Right lobe of liver (tissue), 6 donors: ENCODE results near the gene ANKRD33B. TPM values are rescaled to one million over a fixed set of nuclear protein-coding genes. Genes with fewer than 3 reads are reported as not detected.
"Not testable (repeated sequence)": the region's sequence is repeated elsewhere in the genome, so short reads cannot be mapped to it uniquely, and the experiment has no call there.

Source experiments
- ATAC-seq, 4 donors: fragments of 200-7000 bp; cut with Tn5 transposase; one replicate each; pipeline ENCODE4 v1.9.1; 2020; ENCODE audit warnings: mild to moderate bottlenecking in 4 of 4, moderate library complexity in 4 of 4
- DNase-seq, 3 donors: peaks; one replicate each; pipeline ENCODE4 v3.0.0-alpha.2; 2020
- H3K27ac ChIP-seq, 3 donors: fragments of 200-600 bp; one replicate each; pipeline ENCODE4 v1.8.0; 2022
- H3K27me3 ChIP-seq, 2 donors: fragments of 200-600 bp; one replicate each; pipeline ENCODE4 v1.8.0; 2022
- H3K36me3 ChIP-seq, 4 donors: fragments of 200-600 bp; sonication (generic) in 1 of 4; one replicate each; pipeline versions ENCODE4 v1.5.1 to v1.8.0; 2017 to 2022; ENCODE audit warnings: control low read depth in 1 of 4
- H3K4me1 ChIP-seq, 4 donors: fragments of 200-600 bp; sonication (generic) in 1 of 4; one replicate each; pipeline versions ENCODE4 v1.5.1 to v1.8.0; 2017 to 2022; ENCODE audit warnings: control low read depth in 1 of 4
- H3K4me3 ChIP-seq, 3 donors: fragments of 200-600 bp; one replicate each; pipeline ENCODE4 v1.8.0; 2022
- H3K9me3 ChIP-seq, 4 donors: fragments of 200-600 bp; sonication (generic) in 1 of 4; one replicate each; pipeline versions ENCODE4 v1.5.1 to v1.8.0; 2017 to 2022; ENCODE audit warnings: control low read depth in 1 of 4
- POLR2A ChIP-seq: fragments of 450-650 bp; IDR thresholded peaks from one replicate; pipeline ENCODE4 v1.6.1; 2017; ENCODE audit warnings: antibody characterized with exemption, mild to moderate bottlenecking
- WGBS: methylation state at CpG from one replicate; pipeline ENCODE4 v1.1.6; 2018; ENCODE audit warnings: low coverage, low lambda C conversion rate; ENCODE audit not compliant: insufficient coverage; ENCODE audit errors: missing lambda C conversion rate; 5-methylcytosine and 5-hydroxymethylcytosine counted together
- intact Hi-C, 2 donors: fragments of 100-400 bp; cut with DNase I; formaldehyde crosslinking; loops; one replicate each; pipeline versions ENCODE4 v1.11.2 to v1.14.1; 2022
- total RNA-seq, 6 experiments: library from RNA; depleted of rRNA in 2 of 6; stranded (reverse); fragments of >200 nt in 2 of 6; fragmentation: NEBNext Ultra II Directional in 3 of 6; extraction: Animal tissue kit (Norgen Biotek cat#: 25700) in 3 of 6; gene quantifications; one replicate each; pipeline versions ENCODE4 v1.1.0 to v1.2.4, GENCODE V29; 2016 to 2023
- TF ChIP-seq, protein P1 (sequence below), 4 donors: fragments of 200-600 bp in 3 of 4; fragments of 450-650 bp in 1 of 4; IDR thresholded peaks; one replicate each; pipeline versions ENCODE4 v1.5.1 to v1.8.0; 2016 to 2022; ENCODE audit warnings: antibody characterized with exemption in 4 of 4, mild to moderate bottlenecking in 2 of 4
- donor health status: DM: no; HTN: yes; CAD: no.
- donor health status: DM: no; HTN: no; CAD: no.
- donor health status: DM: no; HTN: no; CAD: no.
- donor health status: DM: no; HTN: yes; CAD: no.
- donor health status: DM: no; HTN: yes; CAD: no.

The ANKRD33B gene
- total RNA-seq, 6 experiments from 2014 or later = 0.16 to 1.3 (median 0.29) TPM

DNA sequence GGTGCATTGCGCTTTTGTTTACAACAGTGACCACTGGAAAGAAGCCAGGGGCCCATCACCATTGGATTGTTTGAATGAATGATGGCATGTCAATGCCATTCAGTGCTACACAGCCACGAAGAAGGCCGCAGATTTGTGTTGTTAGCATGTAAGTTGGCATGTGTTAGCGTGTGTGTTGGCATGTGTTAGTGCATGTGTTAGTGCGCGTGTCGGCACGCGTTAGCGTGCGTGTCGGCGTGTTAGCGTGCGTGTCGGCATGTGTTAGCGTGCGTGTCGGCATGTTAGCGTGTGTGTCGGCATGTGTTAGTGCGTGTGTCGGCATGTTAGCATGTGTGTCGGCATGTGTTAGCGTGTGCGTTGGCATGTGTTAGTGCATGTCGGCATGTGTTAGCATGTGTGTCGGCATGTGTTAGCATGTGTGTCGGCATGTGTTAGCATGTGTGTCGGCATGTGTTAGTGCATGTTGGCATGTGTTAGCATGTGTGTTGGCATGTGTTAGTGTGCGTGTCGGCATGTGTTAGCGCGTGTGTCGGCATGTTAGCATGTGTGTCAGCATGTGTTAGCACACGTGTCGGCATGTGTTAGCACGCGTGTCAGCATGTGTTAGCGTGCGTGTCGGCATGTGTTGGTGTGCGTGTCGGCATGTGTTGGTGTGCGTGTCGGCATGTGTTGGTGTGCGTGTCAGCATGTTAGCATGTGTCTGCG lies 15.3 kb upstream of the ANKRD33B start:
- Histone ChIP-seq H3K36me3 (no peaks in the 10 kb centered on the region), H3K4me1 (no peaks in the 10 kb centered on the region), H3K27ac (no peak overlapping the region), H3K27me3 (no peaks in the 10 kb centered on the region), H3K4me3 (no peak overlapping the region), H3K9me3 (no peaks in the 10 kb centered on the region)
- TF ChIP-seq, protein P1, sequence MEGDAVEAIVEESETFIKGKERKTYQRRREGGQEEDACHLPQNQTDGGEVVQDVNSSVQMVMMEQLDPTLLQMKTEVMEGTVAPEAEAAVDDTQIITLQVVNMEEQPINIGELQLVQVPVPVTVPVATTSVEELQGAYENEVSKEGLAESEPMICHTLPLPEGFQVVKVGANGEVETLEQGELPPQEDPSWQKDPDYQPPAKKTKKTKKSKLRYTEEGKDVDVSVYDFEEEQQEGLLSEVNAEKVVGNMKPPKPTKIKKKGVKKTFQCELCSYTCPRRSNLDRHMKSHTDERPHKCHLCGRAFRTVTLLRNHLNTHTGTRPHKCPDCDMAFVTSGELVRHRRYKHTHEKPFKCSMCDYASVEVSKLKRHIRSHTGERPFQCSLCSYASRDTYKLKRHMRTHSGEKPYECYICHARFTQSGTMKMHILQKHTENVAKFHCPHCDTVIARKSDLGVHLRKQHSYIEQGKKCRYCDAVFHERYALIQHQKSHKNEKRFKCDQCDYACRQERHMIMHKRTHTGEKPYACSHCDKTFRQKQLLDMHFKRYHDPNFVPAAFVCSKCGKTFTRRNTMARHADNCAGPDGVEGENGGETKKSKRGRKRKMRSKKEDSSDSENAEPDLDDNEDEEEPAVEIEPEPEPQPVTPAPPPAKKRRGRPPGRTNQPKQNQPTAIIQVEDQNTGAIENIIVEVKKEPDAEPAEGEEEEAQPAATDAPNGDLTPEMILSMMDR (IDR thresholded peaks at IDR 0.05) = no peak
- TF ChIP-seq POLR2A = no peak
- ATAC-seq (no peak), DNase-seq (no peak)
- WGBS = 90% methylated on average over 39 of the region's 48 CpGs
- intact Hi-C loops = no loop called here

DNA sequence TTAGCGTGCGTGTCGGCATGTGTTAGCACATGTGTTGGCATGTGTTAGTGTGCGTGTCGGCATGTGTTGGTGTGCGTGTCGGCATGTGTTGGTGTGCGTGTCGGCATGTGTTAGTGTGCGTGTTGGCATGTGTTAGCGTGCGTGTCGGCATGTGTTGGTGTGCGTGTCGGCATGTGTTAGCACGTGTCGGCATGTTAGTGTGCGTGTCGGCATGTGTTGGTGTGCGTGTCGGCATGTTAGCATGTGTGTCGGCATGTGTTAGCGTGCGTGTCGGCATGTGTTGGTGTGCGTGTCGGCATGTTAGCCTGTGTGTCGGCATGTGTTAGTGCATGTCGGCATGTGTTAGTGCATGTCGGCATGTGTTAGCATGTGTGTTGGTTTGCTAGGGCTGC lies 14.8 kb upstream of the ANKRD33B start:
- H3K4me3 ChIP-seq, H3K4me1 ChIP-seq, H3K36me3 ChIP-seq, H3K27ac ChIP-seq, ATAC-seq, DNase-seq, H3K9me3 ChIP-seq, H3K27me3 ChIP-seq, intact Hi-C loops: not testable (repeated sequence)
- WGBS = 90% methylated on average over 23 of the region's 30 CpGs

DNA sequence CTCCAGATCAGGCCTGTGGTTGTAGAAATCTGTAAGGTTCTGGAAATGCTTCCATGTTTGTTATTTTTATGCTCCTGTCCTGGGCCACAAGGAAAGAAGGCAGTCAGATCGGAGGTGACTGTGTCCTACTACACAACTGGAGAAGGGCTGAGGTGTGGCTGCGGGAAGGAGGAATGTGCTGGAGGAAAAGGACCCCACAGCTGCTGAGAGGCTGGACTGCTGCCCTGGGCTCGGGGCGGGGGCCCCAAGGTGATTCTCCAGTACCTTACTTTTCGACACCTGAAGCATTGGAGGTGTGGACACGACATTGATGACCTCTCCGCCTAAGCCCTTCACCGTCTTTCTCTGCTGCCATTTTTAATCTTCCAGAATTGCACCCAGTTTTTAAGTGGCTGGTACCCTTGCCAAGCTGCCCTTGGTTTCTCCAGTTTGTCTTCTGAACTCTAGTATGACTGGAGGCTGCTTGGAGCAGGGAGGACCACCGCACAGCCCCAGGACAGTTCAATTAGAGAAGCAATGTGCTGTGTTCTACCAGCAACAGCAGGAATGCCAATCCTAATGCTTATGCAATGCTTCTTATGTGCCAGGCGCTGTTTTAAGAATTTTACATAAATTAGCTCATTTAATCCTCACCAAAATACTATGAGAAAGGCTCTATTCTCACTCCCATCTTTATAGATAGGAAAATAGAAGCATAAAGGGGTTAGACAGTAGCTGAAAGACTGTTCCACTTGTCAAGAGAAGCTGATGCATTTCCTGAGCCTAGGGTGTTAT lies 13.5 kb upstream of the ANKRD33B start:
- Histone ChIP-seq H3K4me3 (no peak overlapping the region), H3K27ac (no peak overlapping the region), H3K36me3 (no peaks in the 10 kb centered on the region), H3K27me3 (no peaks in the 10 kb centered on the region), H3K9me3 (no peaks in the 10 kb centered on the region), H3K4me1 (no peaks in the 10 kb centered on the region)
- WGBS = 85% methylated on average over 6 of the region's 10 CpGs
- TF ChIP-seq, protein P1 (IDR thresholded peaks at IDR 0.05) = no peak
- TF ChIP-seq POLR2A = no peak
- ATAC-seq = no peak
- no peak for DNase-seq
- intact Hi-C loops = no loop called here

DNA sequence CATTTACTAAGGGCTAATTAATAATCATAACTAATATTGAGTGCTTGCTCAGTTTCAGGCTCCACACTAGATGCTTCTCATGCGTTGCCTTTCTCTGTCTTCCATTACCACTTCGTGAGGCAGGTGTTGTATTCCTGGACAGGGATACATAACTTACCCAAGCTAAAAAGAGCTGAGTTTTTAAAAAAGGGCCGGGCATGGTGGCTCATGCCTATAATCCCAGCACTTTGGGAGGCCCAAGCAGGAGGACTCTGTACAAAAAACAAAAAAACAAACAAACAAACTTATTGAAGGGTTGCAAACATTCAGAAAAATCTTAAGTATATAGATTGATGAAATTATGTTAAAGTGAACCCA lies 12.1 kb upstream of the ANKRD33B start:
- H3K9me3 ChIP-seq = no peaks in the 10 kb centered on the region
- no peaks in the 10 kb centered on the region for H3K36me3 ChIP-seq
- DNase-seq (no peak), ATAC-seq (no peak)
- H3K4me3 ChIP-seq = no peak overlapping the region
- 83% methylated on average over 3 of the region's 3 CpGs for WGBS
- H3K27me3 ChIP-seq = no peaks in the 10 kb centered on the region
- no peak overlapping the region for H3K27ac ChIP-seq
- no peaks in the 10 kb centered on the region for H3K4me1 ChIP-seq
- intact Hi-C loops = no loop called here
- TF ChIP-seq, protein P1 (IDR thresholded peaks at IDR 0.05) = no peak
- TF ChIP-seq POLR2A = no peak
